ENCODE data around the gene AK2. TPM values are rescaled to one million over a fixed set of nuclear protein-coding genes. Genes with fewer than 3 reads are reported as not detected.
A peak's percentile ranks its signal among the peaks of the same experiment; 100 is the strongest.
"Not testable (repeated sequence)": the region's sequence is repeated elsewhere in the genome, so short reads cannot be mapped to it uniquely, and the experiment has no call there.

Gene AK2
- total RNA-seq, 2 donors from 2014 or later: 120 to 162 TPM

GRCh38 chr1:32980080-32980479 lies 56.6 kb downstream of the AK2 start:
- Histone ChIP-seq H3K27ac (no peak overlapping the region), H3K27me3 (no peaks in the 10 kb centered on the region), H3K4me3 (no peak overlapping the region), H3K9me3 (no peaks in the 10 kb centered on the region), H3K4me1 (peaks cover 0 to 11% of the 10 kb centered on the region in 2 donors), H3K36me3 (no peaks in the 10 kb centered on the region)
- TF ChIP-seq CTCF (IDR thresholded peaks at IDR 0.05): no peak
- DNase-seq (ENCODE audit: low spot score): no peak

- no peaks in the 10 kb centered on the region for H3K9me3 ChIP-seq
- H3K4me1 ChIP-seq: peaks cover 0 to 6% of the 10 kb centered on the region in 2 donors
- no peak for DNase-seq (ENCODE audit: low spot score)
- H3K4me3 ChIP-seq: no peak overlapping the region
- no peak overlapping the region for H3K27ac ChIP-seq
- no peak for TF ChIP-seq CTCF (IDR thresholded peaks at IDR 0.05)
- H3K36me3 ChIP-seq: no peaks in the 10 kb centered on the region
- H3K27me3 ChIP-seq: no peaks in the 10 kb centered on the region
Measured at GRCh38 chr1:32978854-32979253, 57.8 kb downstream of the AK2 start.

GRCh38 chr1:32977546-32978087 lies 59.1 kb downstream of the AK2 start:
- Histone ChIP-seq H3K27me3 (no peaks in the 10 kb centered on the region), H3K9me3 (no peaks in the 10 kb centered on the region), H3K4me3 (no peak overlapping the region), H3K27ac (no peak overlapping the region), H3K36me3 (no peaks in the 10 kb centered on the region), H3K4me1 (peaks cover 0 to 9% of the 10 kb centered on the region in 2 donors)
- TF ChIP-seq CTCF (IDR thresholded peaks at IDR 0.05): no peak
- DNase-seq (ENCODE audit: low spot score): no peak

GRCh38 chr1:32975055-32975454 lies 61.6 kb downstream of the AK2 start:
- not testable (repeated sequence) for H3K27me3 ChIP-seq; DNase-seq (ENCODE audit: low spot score); H3K27ac ChIP-seq

GRCh38 chr1:32973458-32973857 lies 63.2 kb downstream of the AK2 start:
- peak overlapping the region; percentile 45 to 52 for H3K4me3 ChIP-seq
- H3K36me3 ChIP-seq; H3K4me1 ChIP-seq; H3K27me3 ChIP-seq; H3K27ac ChIP-seq; H3K9me3 ChIP-seq; DNase-seq (ENCODE audit: low spot score): not testable (repeated sequence)

More at GRCh38 chr1:32975055-32975454, 61.6 kb downstream of the AK2 start:
- not testable (repeated sequence) for H3K4me1 ChIP-seq, H3K9me3 ChIP-seq, H3K4me3 ChIP-seq, H3K36me3 ChIP-seq

GRCh38 chr1:32972814-32973428 lies 63.8 kb downstream of the AK2 start:
- Histone ChIP-seq H3K27me3 (no peaks in the 10 kb centered on the region), H3K36me3 (no peaks in the 10 kb centered on the region), H3K4me1 (peaks cover 0 to 6% of the 10 kb centered on the region in 2 donors), H3K27ac (peak overlapping the region in 1 of 2 donors; percentile 9), H3K4me3 (peak overlapping the region; percentile 45 to 52), H3K9me3 (no peaks in the 10 kb centered on the region)
- TF ChIP-seq CTCF (IDR thresholded peaks at IDR 0.05): no peak
- DNase-seq (ENCODE audit: low spot score): no peak

GRCh38 chr1:32971576-32971975 lies 65.1 kb downstream of the AK2 start:
- no peak for DNase-seq (ENCODE audit: low spot score)
- Histone ChIP-seq H3K4me1 (peaks cover 0 to 6% of the 10 kb centered on the region in 2 donors), H3K9me3 (no peaks in the 10 kb centered on the region), H3K27ac (no peak overlapping the region), H3K27me3 (no peaks in the 10 kb centered on the region), H3K36me3 (no peaks in the 10 kb centered on the region), H3K4me3 (no peak overlapping the region)
- no peak for TF ChIP-seq CTCF (IDR thresholded peaks at IDR 0.05)
